NCI-H82 treated with DMSO at 0.1 percent for 48 hours (cell line): ENCODE data around the gene CABLES2.

Experiments
- DNase-seq: peaks from one replicate; lab custom pipeline; 2025; ENCODE audit not compliant: unreplicated experiment; lab: John Stamatoyannopoulos, UW

Gene CABLES2

GRCh38 chr20:62350629-62351422, 56.3 kb downstream of the CABLES2 start:
- DNase-seq: no peak

GRCh38 chr20:62350098-62350628, 56.9 kb downstream of the CABLES2 start:
- no peak for DNase-seq

GRCh38 chr20:62349556-62350097, 57.5 kb downstream of the CABLES2 start:
- no peak for DNase-seq

GRCh38 chr20:62348604-62349003, 58.5 kb downstream of the CABLES2 start:
- DNase-seq: no peak

- no peak for DNase-seq
Observed at GRCh38 chr20:62347445-62347844, 59.6 kb downstream of the CABLES2 start.

GRCh38 chr20:62347151-62347404, 60.0 kb downstream of the CABLES2 start:
- no peak for DNase-seq

GRCh38 chr20:62346398-62347150, 60.5 kb downstream of the CABLES2 start:
- no peak for DNase-seq

GRCh38 chr20:62345681-62346370, 61.3 kb downstream of the CABLES2 start:
- DNase-seq: no peak

- DNase-seq: no peak
Observed at GRCh38 chr20:62344782-62345181, 62.3 kb downstream of the CABLES2 start.

- no peak for DNase-seq
Observed at GRCh38 chr20:62344092-62344491, 63.0 kb downstream of the CABLES2 start.

GRCh38 chr20:62342910-62343309, 64.2 kb downstream of the CABLES2 start:
- DNase-seq: no peak

GRCh38 chr20:62339647-62340062, 67.4 kb downstream of the CABLES2 start:
- no peak for DNase-seq
